ENCODE measurements around the gene LRRTM4. TPM values are rescaled to one million over a fixed set of nuclear protein-coding genes. Genes with fewer than 3 reads are reported as not detected.

LRRTM4 gene
- polyA plus RNA-seq, 3 donors from 2014 or later = not detected

DNA sequence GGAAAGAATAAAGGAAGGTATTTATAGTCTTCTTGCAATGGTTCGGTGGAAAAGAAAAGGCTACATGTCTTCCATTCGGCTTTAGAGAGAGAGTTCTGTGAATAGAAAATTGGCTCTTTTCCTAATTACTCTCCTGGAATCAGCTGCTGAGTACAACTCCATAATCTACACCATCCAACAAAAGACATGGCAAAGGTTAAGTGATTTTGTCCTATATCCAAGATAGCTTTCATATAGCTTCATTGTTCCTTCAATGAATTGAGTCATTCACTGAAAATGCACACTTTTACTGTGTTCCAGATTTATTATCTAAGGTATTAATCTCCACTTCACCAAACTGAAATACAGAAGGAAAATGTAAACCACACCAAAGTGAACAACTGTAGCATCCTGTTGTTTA, 514.5 kb downstream of the LRRTM4 start:
- peaks cover 5 to 61% (median 28%) of the 10 kb centered on the region in 6 donors for H3K9me3 Mint-ChIP-seq
- H3K27me3 Mint-ChIP-seq (ENCODE audit: low read depth in 3 of 3) = peaks cover 0 to under 1% (median 0%) of the 10 kb centered on the region in 3 donors
- DNase-seq = no peak
- H3K4me1 Mint-ChIP-seq = no peaks in the 10 kb centered on the region
- H3K27ac Mint-ChIP-seq = no peak overlapping the region
- H3K36me3 Mint-ChIP-seq = peaks cover 0 to 4% (median 3%) of the 10 kb centered on the region in 3 donors
- no peak overlapping the region for H3K4me3 Mint-ChIP-seq

DNA sequence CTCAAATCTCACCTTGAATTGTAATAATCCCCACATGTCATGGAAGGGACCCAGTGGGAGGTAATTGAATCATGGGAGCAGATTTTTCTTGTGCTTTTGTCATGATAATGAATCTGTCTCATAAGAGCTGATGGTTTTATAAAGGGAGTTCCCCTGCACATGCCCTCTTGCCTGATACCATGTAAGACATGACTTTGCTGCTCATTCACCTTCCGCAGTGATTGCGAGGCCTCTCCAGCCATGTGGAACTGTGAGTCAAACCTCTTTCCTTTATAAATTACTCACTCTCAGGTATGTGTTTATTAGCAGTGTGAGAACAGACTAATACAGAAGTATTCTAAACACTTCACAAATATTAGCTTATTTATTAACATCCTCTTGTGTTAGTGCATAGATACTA, 516.7 kb downstream of the LRRTM4 start:
- Mint-ChIP-seq H3K27ac (no peak overlapping the region), H3K27me3 (ENCODE audit: low read depth in 3 of 3) (peaks cover 0 to 2% (median 0%) of the 10 kb centered on the region in 3 donors), H3K36me3 (peaks cover 0 to 4% (median 3%) of the 10 kb centered on the region in 3 donors), H3K4me3 (no peak overlapping the region), H3K4me1 (no peaks in the 10 kb centered on the region), H3K9me3 (peaks cover 17 to 48% (median 32%) of the 10 kb centered on the region in 6 donors)
- DNase-seq = no peak

DNA sequence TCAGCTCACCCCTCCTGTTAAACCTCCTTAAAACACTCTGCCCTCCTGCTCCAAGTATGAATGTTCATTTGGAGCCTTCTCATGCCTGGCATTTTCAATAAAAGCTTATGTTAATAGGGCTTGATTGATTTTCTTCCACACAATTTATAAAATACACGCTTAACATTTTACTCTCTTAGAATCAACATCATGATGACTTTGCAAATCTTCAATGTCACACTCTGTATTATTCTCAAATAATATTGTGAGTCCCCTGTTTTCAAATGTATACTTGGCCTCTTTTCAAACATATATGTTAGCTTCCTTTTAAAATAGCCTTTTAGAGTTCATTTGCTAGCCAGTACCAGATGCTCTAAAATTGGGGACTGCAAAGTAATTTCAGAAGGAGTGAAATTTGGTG, 520.3 kb downstream of the LRRTM4 start:
- H3K27me3 Mint-ChIP-seq (ENCODE audit: low read depth in 3 of 3) = peaks cover 0 to 2% (median 0%) of the 10 kb centered on the region in 3 donors
- DNase-seq = no peak
- no peaks in the 10 kb centered on the region for H3K4me1 Mint-ChIP-seq
- no peak overlapping the region for H3K27ac Mint-ChIP-seq
- peaks cover 0 to 3% (median 0%) of the 10 kb centered on the region in 3 donors for H3K36me3 Mint-ChIP-seq
- no peak overlapping the region for H3K4me3 Mint-ChIP-seq
- H3K9me3 Mint-ChIP-seq = peaks cover 16 to 57% (median 27%) of the 10 kb centered on the region in 6 donors

DNA sequence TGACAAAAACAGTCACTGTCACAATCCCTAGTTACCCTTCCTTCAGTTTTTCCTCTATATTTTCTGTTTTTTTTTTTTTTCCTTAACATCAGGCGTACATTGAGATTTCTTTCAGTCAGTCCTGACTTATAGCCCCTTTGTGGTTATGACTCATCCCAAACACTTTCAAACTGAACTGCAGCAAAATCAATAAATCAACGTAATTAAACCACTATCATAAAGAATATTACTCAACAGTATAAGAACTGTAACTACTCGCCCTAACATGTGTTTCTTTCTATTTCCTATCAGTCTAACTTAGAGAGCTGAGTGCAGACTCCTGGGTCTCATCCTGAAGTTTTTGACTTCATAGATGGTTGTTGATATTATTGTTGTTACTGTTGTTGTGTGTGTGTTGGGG, 523.5 kb downstream of the LRRTM4 start:
- Mint-ChIP-seq H3K9me3 (peaks cover 12 to 42% (median 26%) of the 10 kb centered on the region in 6 donors), H3K27me3 (ENCODE audit: low read depth in 3 of 3) (peaks cover 0 to 2% (median 0%) of the 10 kb centered on the region in 3 donors), H3K27ac (no peak overlapping the region), H3K36me3 (no peaks in the 10 kb centered on the region), H3K4me3 (no peak overlapping the region), H3K4me1 (no peaks in the 10 kb centered on the region)
- DNase-seq = no peak

DNA sequence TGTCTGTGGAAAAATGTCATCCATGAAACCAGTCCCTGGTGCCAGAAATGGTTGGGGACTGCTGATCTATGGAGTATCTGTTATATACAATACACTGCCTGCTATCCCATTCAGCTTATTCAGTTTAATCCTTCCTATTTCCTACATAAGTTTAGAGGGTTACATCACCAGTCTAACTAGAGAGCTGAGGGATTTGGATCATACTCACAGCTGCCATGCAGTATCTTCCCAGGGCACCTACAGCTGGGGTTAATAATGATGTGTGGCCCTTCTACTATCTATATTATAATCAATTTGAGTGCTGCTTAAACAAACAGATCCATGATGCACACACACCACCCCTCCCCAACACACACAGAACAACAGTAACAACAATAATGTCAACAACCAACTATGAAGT, 524.0 kb downstream of the LRRTM4 start:
- no peaks in the 10 kb centered on the region for H3K4me1 Mint-ChIP-seq
- peaks cover 0 to 2% (median 2%) of the 10 kb centered on the region in 3 donors for H3K27me3 Mint-ChIP-seq (ENCODE audit: low read depth in 3 of 3)
- no peak overlapping the region for H3K4me3 Mint-ChIP-seq
- no peak overlapping the region for H3K27ac Mint-ChIP-seq
- no peaks in the 10 kb centered on the region for H3K36me3 Mint-ChIP-seq
- H3K9me3 Mint-ChIP-seq = peaks cover 12 to 42% (median 21%) of the 10 kb centered on the region in 6 donors
- DNase-seq = no peak

DNA sequence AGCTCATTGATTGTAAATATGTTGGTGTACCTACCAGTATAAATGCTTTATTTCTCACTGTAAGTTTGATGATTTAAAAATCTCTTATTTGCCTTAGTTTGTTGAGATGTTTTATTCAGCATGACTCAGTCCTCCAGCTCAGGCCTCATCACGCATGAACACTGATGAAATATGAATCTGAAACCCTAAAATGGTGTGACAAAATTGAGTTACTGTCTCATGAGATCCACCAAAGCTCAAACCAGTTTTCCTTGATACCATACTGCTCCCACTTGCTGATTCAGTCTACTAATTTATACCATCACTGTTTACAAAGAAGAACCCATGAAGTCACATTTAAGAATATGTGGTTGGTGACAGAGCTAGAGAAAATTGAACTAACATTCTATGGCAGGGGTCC, 524.9 kb downstream of the LRRTM4 start:
- Mint-ChIP-seq H3K9me3 (peaks cover 10 to 47% (median 22%) of the 10 kb centered on the region in 6 donors), H3K4me3 (no peak overlapping the region), H3K4me1 (no peaks in the 10 kb centered on the region)

DNA sequence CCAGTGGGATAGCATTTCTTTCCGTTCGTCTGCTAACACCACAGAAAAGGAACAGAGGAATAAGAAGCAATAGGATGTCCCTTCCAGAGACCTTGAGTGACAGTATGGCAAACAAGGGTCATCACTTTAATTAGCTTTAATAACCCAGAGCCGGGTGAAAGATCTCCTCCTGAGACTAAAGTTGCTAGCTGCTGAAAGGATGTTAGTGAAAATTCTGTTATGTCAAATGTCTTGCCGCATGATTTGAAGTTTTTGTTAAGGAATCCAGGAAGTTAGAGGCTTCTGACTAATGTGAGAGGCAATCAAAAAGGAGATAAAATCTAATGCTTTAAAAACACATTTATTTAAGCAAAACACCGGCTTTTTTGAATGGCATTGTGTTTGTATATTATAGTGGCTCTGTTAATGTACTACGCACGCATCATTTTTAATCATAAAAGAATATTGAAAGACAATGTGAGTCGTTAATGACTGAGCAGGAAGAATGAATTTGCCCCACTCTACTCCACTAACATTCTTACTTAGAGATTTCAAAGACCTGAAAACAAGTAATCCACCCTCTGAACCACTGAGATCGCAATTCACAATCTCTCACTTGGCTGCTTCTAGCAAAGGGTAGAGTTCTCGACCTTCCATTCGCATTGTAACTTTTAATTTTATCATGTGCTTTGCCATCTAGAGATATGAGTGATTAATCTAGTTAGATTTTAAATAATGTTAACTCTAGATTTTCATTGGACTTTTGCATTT, 536.6 kb downstream of the LRRTM4 start:
- H3K36me3 Mint-ChIP-seq = no peaks in the 10 kb centered on the region
- no peaks in the 10 kb centered on the region for H3K4me1 Mint-ChIP-seq
- no peak for DNase-seq
- no peaks in the 10 kb centered on the region for H3K27me3 Mint-ChIP-seq (ENCODE audit: low read depth in 3 of 3)
- peaks cover 6 to 32% (median 11%) of the 10 kb centered on the region in 6 donors for H3K9me3 Mint-ChIP-seq
- no peak overlapping the region for H3K27ac Mint-ChIP-seq
- no peak overlapping the region for H3K4me3 Mint-ChIP-seq

More for the DNA sequence above, 524.9 kb downstream of the LRRTM4 start:
- peaks cover 0 to 4% (median 0%) of the 10 kb centered on the region in 3 donors for H3K27me3 Mint-ChIP-seq (ENCODE audit: low read depth in 3 of 3)
- no peak for DNase-seq
- H3K36me3 Mint-ChIP-seq = no peaks in the 10 kb centered on the region
- no peak overlapping the region for H3K27ac Mint-ChIP-seq

DNA sequence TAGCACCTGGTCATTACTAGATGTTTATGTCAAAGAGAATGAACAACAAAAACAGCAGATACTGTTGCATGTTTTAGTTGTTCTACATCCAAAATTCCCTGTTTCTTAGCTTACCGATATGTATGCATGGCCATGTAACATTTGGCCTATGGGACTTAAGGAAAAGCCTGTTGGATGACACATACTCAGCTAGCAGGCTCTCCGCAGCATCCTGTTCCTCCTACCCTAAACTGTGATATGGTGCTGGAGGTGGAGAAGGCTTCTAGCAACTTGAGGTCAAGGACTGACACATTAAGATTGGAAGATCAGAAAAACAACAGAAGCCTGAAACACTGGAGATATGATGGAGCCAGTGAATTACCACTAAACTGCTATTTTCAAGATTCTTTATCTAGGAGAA, 537.8 kb downstream of the LRRTM4 start:
- H3K36me3 Mint-ChIP-seq = no peaks in the 10 kb centered on the region
- H3K27me3 Mint-ChIP-seq (ENCODE audit: low read depth in 3 of 3) = no peaks in the 10 kb centered on the region
- no peak overlapping the region for H3K4me3 Mint-ChIP-seq
- no peaks in the 10 kb centered on the region for H3K4me1 Mint-ChIP-seq
- peaks cover 4 to 33% (median 15%) of the 10 kb centered on the region in 6 donors for H3K9me3 Mint-ChIP-seq
- H3K27ac Mint-ChIP-seq = no peak overlapping the region
- DNase-seq = no peak

DNA sequence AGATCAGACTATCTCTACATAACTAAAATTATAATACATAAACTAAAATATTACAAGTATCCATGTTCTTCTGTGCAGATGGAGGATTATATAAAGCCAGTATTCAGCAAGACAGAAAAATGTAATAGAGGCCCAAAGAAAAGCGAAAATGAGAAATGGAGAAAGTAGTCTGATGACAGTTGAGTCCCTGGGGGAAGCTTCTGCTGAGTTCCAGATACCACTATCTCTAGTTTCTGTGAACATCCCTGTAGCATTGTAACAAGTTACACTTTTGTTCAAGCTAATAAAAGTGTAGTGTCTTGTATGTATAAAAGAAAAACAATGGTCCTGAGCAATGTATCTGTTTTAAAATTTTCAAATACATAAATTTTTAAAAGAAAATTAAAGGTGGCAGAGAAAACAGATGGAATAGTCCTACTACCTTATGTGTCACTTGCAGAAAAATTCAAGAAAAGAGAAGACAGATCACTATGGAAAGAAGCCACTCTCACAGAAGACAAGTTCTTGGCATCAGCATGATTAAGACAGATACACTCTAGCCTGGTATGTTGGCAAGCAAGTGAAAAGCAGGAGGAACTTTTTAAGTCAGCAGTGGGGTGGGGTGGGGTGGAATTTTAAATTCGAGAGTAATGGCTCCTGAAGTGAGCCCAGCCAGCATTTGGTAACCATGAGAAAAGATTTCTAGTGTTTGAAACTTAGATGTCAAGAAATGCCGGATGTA, 541.9 kb downstream of the LRRTM4 start:
- no peak overlapping the region for H3K4me3 Mint-ChIP-seq
- no peaks in the 10 kb centered on the region for H3K36me3 Mint-ChIP-seq
- H3K9me3 Mint-ChIP-seq = peaks cover 3 to 37% (median 11%) of the 10 kb centered on the region in 6 donors
- no peaks in the 10 kb centered on the region for H3K4me1 Mint-ChIP-seq
- H3K27me3 Mint-ChIP-seq (ENCODE audit: low read depth in 3 of 3) = no peaks in the 10 kb centered on the region
- H3K27ac Mint-ChIP-seq = no peak overlapping the region
- no peak for DNase-seq

DNA sequence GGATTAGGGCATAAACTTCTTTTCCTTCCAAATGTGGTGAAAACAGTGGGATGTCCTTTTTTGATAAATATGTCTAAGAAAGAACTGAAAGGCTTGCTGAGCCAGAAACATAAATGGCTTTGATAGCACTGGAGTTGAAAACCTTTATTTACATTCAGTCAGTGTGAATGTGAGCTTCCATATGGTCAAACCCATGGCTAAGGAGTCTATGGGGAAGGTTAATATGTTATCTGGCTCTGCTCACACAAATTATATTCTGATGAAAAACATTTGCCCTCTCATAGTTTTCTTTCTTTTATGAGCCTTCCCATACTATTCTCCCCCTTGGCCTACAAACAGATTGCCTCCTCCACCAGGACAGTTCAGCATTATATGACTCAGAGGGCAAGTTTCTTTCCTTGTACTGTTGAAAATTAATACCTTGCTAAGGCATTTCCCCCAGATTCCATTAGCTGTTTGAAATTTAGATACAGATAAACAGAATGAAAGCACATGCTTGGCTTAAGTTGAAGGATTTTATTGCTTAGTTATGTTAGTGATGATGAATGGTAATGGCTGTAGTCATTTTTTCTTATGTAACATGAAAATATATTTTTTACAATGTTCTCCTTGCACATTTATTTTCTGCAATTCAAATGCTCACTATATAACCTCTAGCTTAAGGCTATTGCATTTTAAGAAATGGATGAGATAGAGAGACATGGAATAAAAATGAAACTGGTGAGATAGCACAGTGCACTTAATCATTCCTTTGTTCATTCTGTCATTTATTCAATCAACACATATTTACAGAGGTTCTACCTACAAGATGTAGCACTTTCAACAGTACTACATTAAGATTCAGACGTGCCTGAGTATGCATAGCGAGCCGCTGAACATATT, 544.1 kb downstream of the LRRTM4 start:
- peaks cover 0 to 25% (median 8%) of the 10 kb centered on the region in 6 donors for H3K9me3 Mint-ChIP-seq

DNA sequence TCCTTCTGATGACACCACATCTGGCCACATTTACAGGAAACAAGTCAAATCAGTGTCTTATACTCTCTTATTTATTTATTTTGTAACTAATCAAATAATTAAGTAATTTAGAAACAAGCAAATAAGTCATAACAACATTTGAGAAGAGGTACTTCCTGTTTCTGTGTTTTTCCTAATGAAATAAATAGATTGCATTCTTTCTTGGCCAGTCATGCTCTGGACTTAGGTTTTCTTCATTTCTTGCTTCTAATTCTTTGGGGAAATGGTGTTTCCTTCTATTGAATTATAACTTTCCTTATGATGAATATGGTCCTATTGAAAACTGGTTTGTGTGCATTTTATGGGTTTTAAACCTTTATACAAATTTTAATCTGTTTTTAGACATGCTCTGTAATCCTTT, 546.4 kb downstream of the LRRTM4 start:
- Mint-ChIP-seq H3K27ac (no peak overlapping the region), H3K4me3 (no peak overlapping the region), H3K36me3 (no peaks in the 10 kb centered on the region), H3K9me3 (peaks cover 2 to 31% (median 11%) of the 10 kb centered on the region in 6 donors), H3K4me1 (no peaks in the 10 kb centered on the region), H3K27me3 (ENCODE audit: low read depth in 3 of 3) (no peaks in the 10 kb centered on the region)
- no peak for DNase-seq

More for the DNA sequence above, 544.1 kb downstream of the LRRTM4 start:
- Mint-ChIP-seq H3K27ac (no peak overlapping the region), H3K4me1 (no peaks in the 10 kb centered on the region), H3K36me3 (no peaks in the 10 kb centered on the region), H3K27me3 (ENCODE audit: low read depth in 3 of 3) (no peaks in the 10 kb centered on the region), H3K4me3 (no peak overlapping the region)
- DNase-seq = no peak

DNA sequence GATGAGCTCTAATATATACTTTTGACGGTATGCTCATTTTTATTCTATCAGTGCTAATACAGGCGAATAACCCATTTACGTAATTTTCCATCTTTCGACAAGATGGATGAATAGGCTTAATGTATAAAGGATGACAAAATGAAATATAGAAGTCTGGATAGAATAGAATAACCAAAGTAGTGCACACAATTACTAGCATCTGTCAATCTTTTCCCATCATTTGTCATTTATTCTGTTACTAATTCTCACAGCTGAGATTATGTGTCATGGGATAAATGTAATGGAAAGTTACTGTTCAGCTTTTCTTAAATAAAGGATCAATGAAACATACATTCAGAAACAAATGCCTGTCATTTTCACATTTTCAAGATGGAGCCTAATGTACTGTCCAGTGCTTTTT, 548.6 kb downstream of the LRRTM4 start:
- peaks cover 8 to 28% (median 12%) of the 10 kb centered on the region in 6 donors for H3K9me3 Mint-ChIP-seq
- no peaks in the 10 kb centered on the region for H3K36me3 Mint-ChIP-seq
- no peaks in the 10 kb centered on the region for H3K27me3 Mint-ChIP-seq (ENCODE audit: low read depth in 3 of 3)
- H3K27ac Mint-ChIP-seq = no peak overlapping the region
- H3K4me3 Mint-ChIP-seq = no peak overlapping the region
- no peaks in the 10 kb centered on the region for H3K4me1 Mint-ChIP-seq
- DNase-seq = no peak

DNA sequence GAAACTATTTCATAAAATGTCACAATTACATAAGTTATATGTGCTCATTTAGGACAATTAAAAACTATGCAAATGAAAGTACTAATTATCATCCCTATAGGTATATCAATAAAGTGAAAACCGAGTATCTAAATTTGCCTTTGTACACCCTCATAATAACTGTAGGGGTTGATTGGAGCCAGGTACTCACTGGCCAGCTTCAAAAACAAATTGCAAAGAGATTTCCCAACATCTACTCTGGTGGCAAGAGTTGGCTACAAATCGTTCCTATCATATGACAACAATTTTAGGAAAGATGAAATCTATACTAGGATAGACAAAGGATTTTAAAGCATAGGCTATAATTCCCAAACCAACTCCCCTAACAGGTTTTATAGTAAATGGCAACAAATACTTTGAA, 556.4 kb downstream of the LRRTM4 start:
- Mint-ChIP-seq H3K9me3 (peaks cover 8 to 33% (median 20%) of the 10 kb centered on the region in 6 donors), H3K27ac (no peak overlapping the region), H3K27me3 (ENCODE audit: low read depth in 3 of 3) (no peaks in the 10 kb centered on the region), H3K36me3 (no peaks in the 10 kb centered on the region), H3K4me1 (no peaks in the 10 kb centered on the region), H3K4me3 (no peak overlapping the region)
- no peak for DNase-seq
